Fibroblast of villous mesenchyme (primary cell): ENCODE results near the gene SLC39A1. TPM values are rescaled to one million over a fixed set of nuclear protein-coding genes. Genes with fewer than 3 reads are reported as not detected.

Experiments
- DNase-seq: peaks from one replicate; pipeline ENCODE4 v3.0.0-alpha.2; 2010; ENCODE audit warnings: low read depth
- H3K4me3 ChIP-seq: 2 replicates; pipeline ENCODE4 v1.5.1; 2011; ENCODE audit warnings: low read depth, mild to moderate bottlenecking, low read length
- CTCF ChIP-seq: IDR thresholded peaks from 2 replicates; pipeline ENCODE4 v1.5.1; 2012; ENCODE audit warnings: low read depth, mild to moderate bottlenecking, low read length; ENCODE audit not compliant: insufficient read depth
- total RNA-seq: library from RNA; depleted of rRNA; stranded (reverse); fragments of >200 nt; gene quantifications from 2 replicates; pipeline ENCODE4 v1.2.3, GENCODE V29; 2012

Gene SLC39A1
- total RNA-seq, 1 donor, result 153 TPM

- peak overlapping the region; percentile 80 for H3K4me3 ChIP-seq
- no peak for TF ChIP-seq CTCF
- no peak for DNase-seq
Observed at GRCh38 chr1:153963850-153964331, 554 bp upstream of the SLC39A1 start.

- peak; percentile 58 for DNase-seq
- no peak for TF ChIP-seq CTCF
- H3K4me3 ChIP-seq, result peak overlapping the region; percentile 80
Observed at GRCh38 chr1:153962088-153963029, 978 bp downstream of the SLC39A1 start.

GRCh38 chr1:153961421-153961820 lies 1.9 kb downstream of the SLC39A1 start:
- peak overlapping the region; percentile 80 for H3K4me3 ChIP-seq

GRCh38 chr1:153960206-153960605 lies 3.1 kb downstream of the SLC39A1 start:
- DNase-seq, result no peak
- TF ChIP-seq CTCF, result no peak

More at GRCh38 chr1:153961421-153961820, 1.9 kb downstream of the SLC39A1 start:
- no peak for TF ChIP-seq CTCF
- no peak for DNase-seq

GRCh38 chr1:153959454-153959853 lies 3.9 kb downstream of the SLC39A1 start:
- no peak for DNase-seq
- no peak for TF ChIP-seq CTCF
- H3K4me3 ChIP-seq, result no peak overlapping the region

More at GRCh38 chr1:153960206-153960605, 3.1 kb downstream of the SLC39A1 start:
- no peak overlapping the region for H3K4me3 ChIP-seq

GRCh38 chr1:153958961-153959260 lies 4.4 kb downstream of the SLC39A1 start:
- TF ChIP-seq CTCF, result no peak
- peak overlapping the region; percentile 34 for H3K4me3 ChIP-seq
- no peak for DNase-seq
